Upper lobe of left lung (tissue), 6 donors: ENCODE data around the gene PWWP2B. TPM values are rescaled to one million over a fixed set of nuclear protein-coding genes. Genes with fewer than 3 reads are reported as not detected.
A peak's percentile ranks its signal among the peaks of the same experiment; 100 is the strongest.

ENCODE experiments used
- ATAC-seq, 2 donors: fragments of 200-7000 bp; cut with Tn5 transposase; one replicate each; pipeline ENCODE4 v1.9.1; 2022; ENCODE audit warnings: mild to moderate bottlenecking in 2 of 2, moderate library complexity in 2 of 2; ENCODE audit not compliant: low FRiP score in 2 of 2
- DNase-seq, 2 donors: peaks; one replicate each; pipeline ENCODE4 v3.0.0-alpha.2; 2019 to 2020
- H3K27ac ChIP-seq, 4 donors: fragments of 200-600 bp; sonication (generic); one replicate each; pipeline ENCODE4 v1.5.1; 2016 to 2019
- H3K27me3 ChIP-seq, 4 donors: fragments of 200-600 bp; sonication (generic); one replicate each; pipeline ENCODE4 v1.5.1; 2017 to 2019
- H3K36me3 ChIP-seq, 4 donors: fragments of 200-600 bp; sonication (generic); one replicate each; pipeline ENCODE4 v1.5.1; 2016 to 2019
- H3K4me1 ChIP-seq, 4 donors: fragments of 200-600 bp; sonication (generic); one replicate each; pipeline ENCODE4 v1.5.1; 2018 to 2019
- H3K4me3 ChIP-seq, 4 donors: fragments of 200-600 bp; sonication (generic); one replicate each; pipeline ENCODE4 v1.5.1; 2017 to 2019; ENCODE audit warnings: mild to moderate bottlenecking in 2 of 4, moderate library complexity in 1 of 4
- H3K9me3 ChIP-seq, 4 donors: fragments of 200-600 bp; sonication (generic); one replicate each; pipeline ENCODE4 v1.5.1; 2018 to 2019
- CTCF ChIP-seq, 6 experiments: fragments of 450-650 bp in 4 of 6; fragments of 200-600 bp in 2 of 6; sonication (generic) in 2 of 6; IDR thresholded peaks; one replicate each; pipeline ENCODE4 v1.5.1; 2016 to 2019; ENCODE audit warnings: antibody characterized with exemption in 6 of 6
- EP300 ChIP-seq, 4 donors: sonication (generic); formaldehyde crosslinking; IDR thresholded peaks; one replicate each; pipeline ENCODE4 v1.5.1; 2017; ENCODE audit warnings: antibody characterized with exemption in 4 of 4, control low read depth in 2 of 4
- POLR2A ChIP-seq, 4 donors: fragments of 450-650 bp; IDR thresholded peaks; one replicate each; pipeline ENCODE4 v1.5.1; 2016 to 2017; ENCODE audit warnings: antibody characterized with exemption in 4 of 4, mild to moderate bottlenecking in 2 of 4
- POLR2AphosphoS5 ChIP-seq, 2 donors: sonication (generic); formaldehyde crosslinking; IDR thresholded peaks; one replicate each; pipeline ENCODE4 v1.5.1; 2017; ENCODE audit warnings: antibody characterized with exemption in 2 of 2
- WGBS, 2 donors: methylation state at CpG; one replicate each; pipeline ENCODE4 v1.1.5; 2017 to 2018; 5-methylcytosine and 5-hydroxymethylcytosine counted together
- total RNA-seq, 6 donors: library from RNA; depleted of rRNA in 4 of 6; stranded (reverse); fragments of >200 nt in 4 of 6; gene quantifications; one replicate each; pipeline versions ENCODE4 v1.1.0 to v1.2.1, GENCODE V29; 2016 to 2021
- donor health status: DM: no; HTN: no; CAD: no; lungs with moderate emphysema.
- donor health status: DM: no; HTN: yes; CAD: no; lungs with severe emphysema.

Gene PWWP2B
- total RNA-seq, 6 donors from 2014 or later, result 20.2 to 54.4 (median 32.9) TPM

GRCh38 chr10:132389433-132390169 is 7.4 kb upstream of the PWWP2B start:
- Histone ChIP-seq H3K4me3 (no peak overlapping the region), H3K9me3 (no peaks in the 10 kb centered on the region), H3K27me3 (no peaks in the 10 kb centered on the region), H3K36me3 (no peaks in the 10 kb centered on the region), H3K4me1 (peaks cover 14 to 20% (median 19%) of the 10 kb centered on the region in 4 donors), H3K27ac (peak overlapping the region in 1 of 4 donors; percentile 35)
- DNase-seq (peak; percentile 19 to 69), ATAC-seq (peak in 1 of 2 donors; percentile 1)
- 69 to 89% methylated on average over 4 to 11 of the region's 16 CpGs for WGBS, 2 donors
- TF ChIP-seq CTCF (IDR thresholded peaks at IDR 0.05) (no peak), EP300 (IDR thresholded peaks at IDR 0.05) (no peak), POLR2A (IDR thresholded peaks at IDR 0.05) (no peak), POLR2AphosphoS5 (IDR thresholded peaks at IDR 0.05) (no peak)

GRCh38 chr10:132390170-132390920 is 6.7 kb upstream of the PWWP2B start:
- ATAC-seq, result no peak
- no peaks in the 10 kb centered on the region for H3K27me3 ChIP-seq
- peak in 1 of 2 donors; percentile 14 for DNase-seq
- no peak overlapping the region for H3K4me3 ChIP-seq
- H3K27ac ChIP-seq, result no peak overlapping the region
- peaks cover 19 to 27% (median 25%) of the 10 kb centered on the region in 4 donors for H3K4me1 ChIP-seq
- H3K36me3 ChIP-seq, result no peaks in the 10 kb centered on the region
- no peaks in the 10 kb centered on the region for H3K9me3 ChIP-seq
- TF ChIP-seq POLR2AphosphoS5 (IDR thresholded peaks at IDR 0.05) (no peak), EP300 (IDR thresholded peaks at IDR 0.05) (no peak), CTCF (IDR thresholded peaks at IDR 0.05) (no peak), POLR2A (IDR thresholded peaks at IDR 0.05) (no peak)
- WGBS, 2 donors, result 75 to 87% methylated on average over 8 of the region's 8 CpGs

DNA sequence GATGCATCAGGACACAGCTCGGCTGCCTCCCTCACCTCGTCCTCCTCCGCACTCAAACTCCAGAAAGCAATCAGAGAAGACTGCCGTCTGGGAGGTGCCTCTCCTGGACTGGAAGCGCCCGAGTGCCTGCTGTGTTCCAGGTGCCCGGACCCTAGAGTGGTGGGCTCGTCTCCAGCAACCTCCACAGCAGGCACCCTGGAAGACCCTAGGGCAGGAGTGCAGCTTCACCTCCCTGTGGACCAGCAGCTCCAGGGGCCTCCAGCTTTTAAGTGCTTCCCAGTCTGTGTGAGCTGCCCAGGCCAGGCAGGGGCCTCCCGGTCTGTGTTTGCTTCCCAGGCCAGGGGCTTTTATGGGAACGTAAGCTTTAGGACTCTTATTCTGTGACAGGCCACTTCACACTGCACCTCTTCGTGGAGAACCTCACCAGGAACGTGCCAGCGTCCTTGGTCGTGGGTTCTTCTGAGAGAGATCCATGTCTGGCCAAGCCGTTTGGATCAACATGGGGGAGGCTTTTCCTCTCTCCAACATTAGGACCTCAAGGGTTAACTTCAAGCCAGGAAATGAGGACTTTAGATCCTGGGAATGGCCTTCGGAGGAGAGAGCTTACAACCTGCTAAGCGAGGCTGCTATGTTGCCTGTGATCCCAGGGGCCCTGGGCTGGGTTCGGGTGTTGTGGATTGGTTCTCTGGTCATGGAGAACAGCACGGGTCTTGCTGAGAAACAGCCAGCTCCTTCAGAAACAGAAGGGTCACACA is 5.9 kb upstream of the PWWP2B start:
- no peak overlapping the region for H3K4me3 ChIP-seq
- no peaks in the 10 kb centered on the region for H3K36me3 ChIP-seq
- no peaks in the 10 kb centered on the region for H3K27me3 ChIP-seq
- H3K9me3 ChIP-seq, result no peaks in the 10 kb centered on the region
- H3K27ac ChIP-seq, result no peak overlapping the region
- peaks cover 25 to 34% (median 29%) of the 10 kb centered on the region in 4 donors for H3K4me1 ChIP-seq
- no peak for TF ChIP-seq POLR2A (IDR thresholded peaks at IDR 0.05)
- TF ChIP-seq EP300 (IDR thresholded peaks at IDR 0.05), result no peak
- TF ChIP-seq POLR2AphosphoS5 (IDR thresholded peaks at IDR 0.05), result no peak
- no peak for TF ChIP-seq CTCF (IDR thresholded peaks at IDR 0.05)
- DNase-seq, result peak; percentile 17 to 35
- no peak for ATAC-seq
- 69 to 70% methylated on average over 15 of the region's 19 CpGs for WGBS, 2 donors

DNA sequence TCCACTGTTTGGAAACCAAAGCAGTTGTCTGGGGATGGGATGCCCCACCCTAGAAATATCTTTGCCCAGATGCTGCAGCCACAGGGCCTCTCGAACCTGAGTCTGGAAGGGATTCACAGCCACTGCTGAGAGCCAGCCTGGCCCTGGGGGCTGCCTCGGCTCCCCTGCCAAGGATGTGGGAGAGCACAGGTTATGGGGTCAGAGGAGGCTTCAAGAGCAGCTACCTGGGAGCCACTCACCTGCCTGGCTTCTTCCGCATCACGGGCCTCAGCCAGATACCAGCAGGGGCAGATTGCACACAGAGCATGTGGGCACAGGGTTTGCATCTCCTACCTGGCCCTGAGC is 5.4 kb upstream of the PWWP2B start:
- 80 to 96% methylated on average over 1 to 4 of the region's 4 CpGs for WGBS, 2 donors
- ATAC-seq (no peak), DNase-seq (peak; percentile 5 to 30)
- no peaks in the 10 kb centered on the region for H3K36me3 ChIP-seq
- TF ChIP-seq POLR2AphosphoS5 (IDR thresholded peaks at IDR 0.05), result no peak
- TF ChIP-seq CTCF (IDR thresholded peaks at IDR 0.05), result no peak
- TF ChIP-seq EP300 (IDR thresholded peaks at IDR 0.05), result no peak
- no peak for TF ChIP-seq POLR2A (IDR thresholded peaks at IDR 0.05)
- H3K27ac ChIP-seq, result no peak overlapping the region
- H3K4me3 ChIP-seq, result no peak overlapping the region
- peaks cover 25 to 37% (median 30%) of the 10 kb centered on the region in 4 donors for H3K4me1 ChIP-seq
- no peaks in the 10 kb centered on the region for H3K9me3 ChIP-seq
- H3K27me3 ChIP-seq, result no peaks in the 10 kb centered on the region
